Liver (tissue), 3 donors: ENCODE measurements around the gene OR9A4.

Source experiments
- FOXA1 ChIP-seq: IDR thresholded peaks from 2 replicates; pipeline ENCODE4 v1.6.1; 2016; ENCODE audit warnings: antibody characterized with exemption
- GABPA ChIP-seq, 2 donors: IDR thresholded peaks in 1 of 2; conservative IDR thresholded peaks in 1 of 2; 2 replicates each; pipeline ENCODE4 v1.6.1; 2016; ENCODE audit warnings: antibody characterized with exemption in 2 of 2, mild to moderate bottlenecking in 1 of 2, moderate library complexity in 1 of 2
- RAD21 ChIP-seq, 2 donors: IDR thresholded peaks; 2 replicates each; pipeline ENCODE4 v1.6.1; 2016; ENCODE audit warnings: antibody characterized with exemption in 2 of 2, mild to moderate bottlenecking in 2 of 2
- YY1 ChIP-seq: IDR thresholded peaks from 2 replicates; pipeline ENCODE4 v1.6.1; 2016; ENCODE audit warnings: antibody characterized with exemption, mild to moderate bottlenecking
- TF ChIP-seq, protein P1 (sequence below): IDR thresholded peaks from 2 replicates; pipeline ENCODE4 v1.6.1; 2016; ENCODE audit warnings: antibody characterized with exemption
- TF ChIP-seq, protein P2 (sequence below): fragments of 150-350 bp; IDR thresholded peaks from 2 replicates; pipeline ENCODE4 v1.5.1; 2017; ENCODE audit warnings: improper control_type of control experiment, low read depth, low read length; ENCODE audit not compliant: missing input control
- donor health status: healthy.
- donor health status: healthy.

GRCh38 chr7:141877365-141877764 is 38.8 kb upstream of the OR9A4 start:
- TF ChIP-seq, protein P1, sequence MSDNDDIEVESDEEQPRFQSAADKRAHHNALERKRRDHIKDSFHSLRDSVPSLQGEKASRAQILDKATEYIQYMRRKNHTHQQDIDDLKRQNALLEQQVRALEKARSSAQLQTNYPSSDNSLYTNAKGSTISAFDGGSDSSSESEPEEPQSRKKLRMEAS, result no peak
- TF ChIP-seq, protein P2, sequence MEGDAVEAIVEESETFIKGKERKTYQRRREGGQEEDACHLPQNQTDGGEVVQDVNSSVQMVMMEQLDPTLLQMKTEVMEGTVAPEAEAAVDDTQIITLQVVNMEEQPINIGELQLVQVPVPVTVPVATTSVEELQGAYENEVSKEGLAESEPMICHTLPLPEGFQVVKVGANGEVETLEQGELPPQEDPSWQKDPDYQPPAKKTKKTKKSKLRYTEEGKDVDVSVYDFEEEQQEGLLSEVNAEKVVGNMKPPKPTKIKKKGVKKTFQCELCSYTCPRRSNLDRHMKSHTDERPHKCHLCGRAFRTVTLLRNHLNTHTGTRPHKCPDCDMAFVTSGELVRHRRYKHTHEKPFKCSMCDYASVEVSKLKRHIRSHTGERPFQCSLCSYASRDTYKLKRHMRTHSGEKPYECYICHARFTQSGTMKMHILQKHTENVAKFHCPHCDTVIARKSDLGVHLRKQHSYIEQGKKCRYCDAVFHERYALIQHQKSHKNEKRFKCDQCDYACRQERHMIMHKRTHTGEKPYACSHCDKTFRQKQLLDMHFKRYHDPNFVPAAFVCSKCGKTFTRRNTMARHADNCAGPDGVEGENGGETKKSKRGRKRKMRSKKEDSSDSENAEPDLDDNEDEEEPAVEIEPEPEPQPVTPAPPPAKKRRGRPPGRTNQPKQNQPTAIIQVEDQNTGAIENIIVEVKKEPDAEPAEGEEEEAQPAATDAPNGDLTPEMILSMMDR, result no peak
- no peak for TF ChIP-seq RAD21 (IDR thresholded peaks at IDR 0.05)
- TF ChIP-seq YY1, result no peak
- no peak for TF ChIP-seq FOXA1
- no peak for TF ChIP-seq GABPA (IDR thresholded peaks at IDR 0.05 in 1 of 2, conservative IDR thresholded peaks at IDR 0.05 in 1 of 2)
